Liver (tissue), 9 donors: ENCODE measurements around the gene PCDH15. TPM values are rescaled to one million over a fixed set of nuclear protein-coding genes. Genes with fewer than 3 reads are reported as not detected.
"Not testable (repeated sequence)": the region's sequence is repeated elsewhere in the genome, so short reads cannot be mapped to it uniquely, and the experiment has no call there.

Experiments used
- DNase-seq: peaks from one replicate; pipeline ENCODE4 v3.0.0-alpha.2; 2017; ENCODE audit warnings: low spot score
- H3K27ac ChIP-seq, 2 donors: one replicate each; pipeline ENCODE4 v1.7.0; 2013; ENCODE audit warnings: inconsistent platforms in 2 of 2, low read length in 2 of 2, control low read depth in 1 of 2, low read depth in 1 of 2, mild to moderate bottlenecking in 1 of 2
- H3K27me3 ChIP-seq, 4 donors: one replicate each; pipeline versions ENCODE4 v1.6.1 to v1.7.0; 2013; ENCODE audit warnings: low read length in 3 of 4, inconsistent platforms in 1 of 4, mild to moderate bottlenecking in 1 of 4, moderate library complexity in 1 of 4; ENCODE audit not compliant: control insufficient read depth in 4 of 4, insufficient read depth in 4 of 4
- H3K36me3 ChIP-seq, 4 donors: one replicate each; pipeline versions ENCODE4 v1.6.1 to v1.7.0; 2013; ENCODE audit warnings: low read length in 3 of 4, mild to moderate bottlenecking in 3 of 4, low read depth in 1 of 4, moderate library complexity in 1 of 4; ENCODE audit not compliant: control insufficient read depth in 4 of 4, insufficient read depth in 3 of 4
- H3K4me1 ChIP-seq, 4 donors: one replicate each; pipeline versions ENCODE4 v1.6.1 to v1.7.0; 2013; ENCODE audit warnings: low read length in 3 of 4, mild to moderate bottlenecking in 3 of 4, moderate library complexity in 1 of 4; ENCODE audit not compliant: control insufficient read depth in 4 of 4, insufficient read depth in 4 of 4
- H3K4me3 ChIP-seq, 3 donors: one replicate each; pipeline versions ENCODE4 v1.6.1 to v1.7.0; 2013; ENCODE audit warnings: low read length in 3 of 3, control low read depth in 1 of 3, low read depth in 1 of 3, mild to moderate bottlenecking in 1 of 3
- H3K9ac ChIP-seq, 2 donors: one replicate each; pipeline ENCODE4 v1.7.0; 2013; ENCODE audit warnings: low read length in 2 of 2, mild to moderate bottlenecking in 2 of 2, moderate library complexity in 2 of 2, control low read depth in 1 of 2, low read depth in 1 of 2
- H3K9me3 ChIP-seq, 4 donors: one replicate each; pipeline versions ENCODE4 v1.6.1 to v1.7.0; 2013; ENCODE audit warnings: low read length in 3 of 4; ENCODE audit not compliant: control insufficient read depth in 4 of 4
- EGR1 ChIP-seq, 2 donors: IDR thresholded peaks; 2 replicates each; pipeline ENCODE4 v1.6.1; 2016 to 2018; ENCODE audit warnings: antibody characterized with exemption in 2 of 2, low read depth in 2 of 2
- FOXA1 ChIP-seq: IDR thresholded peaks from 2 replicates; pipeline ENCODE4 v1.6.1; 2016; ENCODE audit warnings: antibody characterized with exemption
- FOXA2 ChIP-seq: IDR thresholded peaks from 2 replicates; pipeline ENCODE4 v1.6.1; 2016; ENCODE audit warnings: antibody characterized with exemption
- GABPA ChIP-seq, 2 donors: IDR thresholded peaks in 1 of 2; conservative IDR thresholded peaks in 1 of 2; 2 replicates each; pipeline ENCODE4 v1.6.1; 2016; ENCODE audit warnings: antibody characterized with exemption in 2 of 2, mild to moderate bottlenecking in 1 of 2, moderate library complexity in 1 of 2
- HNF4A ChIP-seq, 2 donors: conservative IDR thresholded peaks; 2 replicates each; pipeline ENCODE4 v1.6.1; 2016; ENCODE audit warnings: antibody characterized with exemption in 2 of 2, mild to moderate bottlenecking in 2 of 2
- JUND ChIP-seq, 2 donors: IDR thresholded peaks; 2 replicates each; pipeline ENCODE4 v1.6.1; 2016; ENCODE audit warnings: antibody characterized with exemption in 2 of 2
- NR2F2 ChIP-seq: IDR thresholded peaks from 2 replicates; pipeline ENCODE4 v1.6.1; 2016; ENCODE audit warnings: antibody characterized with exemption
- RAD21 ChIP-seq, 2 donors: IDR thresholded peaks; 2 replicates each; pipeline ENCODE4 v1.6.1; 2016; ENCODE audit warnings: antibody characterized with exemption in 2 of 2, mild to moderate bottlenecking in 2 of 2
- RXRA ChIP-seq, 2 donors: IDR thresholded peaks; 2 replicates each; pipeline ENCODE4 v1.6.1; 2017 to 2018; ENCODE audit warnings: antibody characterized with exemption in 2 of 2, mild to moderate bottlenecking in 1 of 2
- SP1 ChIP-seq: IDR thresholded peaks from 2 replicates; pipeline ENCODE4 v1.6.1; 2018; ENCODE audit warnings: antibody characterized with exemption, mild to moderate bottlenecking
- TAF1 ChIP-seq: conservative IDR thresholded peaks from 2 replicates; pipeline ENCODE4 v1.6.1; 2016; ENCODE audit warnings: antibody characterized with exemption, mild to moderate bottlenecking
- YY1 ChIP-seq: IDR thresholded peaks from 2 replicates; pipeline ENCODE4 v1.6.1; 2016; ENCODE audit warnings: antibody characterized with exemption, mild to moderate bottlenecking
- WGBS: extraction: QIAGEN DNeasy Blood & Tissue Kit; methylation state at CpG from one replicate; pipeline ENCODE4 v1.1.7; 2013; 5-methylcytosine and 5-hydroxymethylcytosine counted together
- polyA plus RNA-seq, 2 donors: library from polyadenylated mRNA; stranded (reverse) in 1 of 2; unstranded in 1 of 2; fragments of 200-250 nt in 1 of 2; fragments of >200 nt in 1 of 2; fragmentation: Nextera tagmentation in 1 of 2; extraction: Ambion mirVana in 1 of 2; gene quantifications; one replicate each; pipeline versions ENCODE4 v1.2.1 to v1.2.3, GENCODE V29; 2013 to 2015
- total RNA-seq, 2 donors: library from RNA; depleted of rRNA; stranded (reverse); fragments of >200 nt; gene quantifications; one replicate each; pipeline ENCODE4 v1.2.3, GENCODE V29; 2014
- TF ChIP-seq, protein P1 (sequence below): IDR thresholded peaks from 2 replicates; pipeline ENCODE4 v1.6.1; 2016; ENCODE audit warnings: antibody characterized with exemption, mild to moderate bottlenecking
- TF ChIP-seq, protein P2 (sequence below): IDR thresholded peaks from 2 replicates; pipeline ENCODE4 v1.6.1; 2016; ENCODE audit warnings: antibody characterized with exemption
- TF ChIP-seq, protein P3 (sequence below): IDR thresholded peaks from 2 replicates; pipeline ENCODE4 v1.6.1; 2016; ENCODE audit warnings: antibody characterized with exemption
- donor health status: healthy.
- donor health status: healthy.
- donor health status: healthy.
- donor health status: healthy.
- donor health status: healthy.

PCDH15 gene
- total and polyA plus RNA-seq, 4 donors, result 0.05 TPM; not detected in 3

DNA sequence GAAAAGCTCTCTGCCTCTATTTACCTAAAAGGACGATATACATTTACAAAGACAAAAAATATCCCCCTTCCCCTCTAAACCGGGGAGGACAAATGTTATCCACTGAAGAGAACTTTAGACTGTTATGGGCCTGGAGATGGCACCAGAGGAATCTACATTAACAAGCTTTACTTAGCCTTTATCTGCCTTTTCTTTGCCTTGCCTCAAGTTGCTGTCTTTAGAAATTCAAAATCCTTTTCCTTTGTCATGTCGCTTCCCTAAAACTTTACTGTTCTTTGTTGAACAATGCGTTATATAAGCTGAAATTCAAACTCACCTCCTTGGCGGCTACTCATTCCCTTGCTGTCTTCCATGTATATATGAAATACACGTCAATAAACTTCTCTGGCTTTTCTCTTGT lies 405.0 kb downstream of the PCDH15 start:
- 58% methylated on average over 6 of the region's 6 CpGs for WGBS
- Histone ChIP-seq H3K9ac (no peak overlapping the region), H3K36me3 (no peaks in the 10 kb centered on the region)

DNA sequence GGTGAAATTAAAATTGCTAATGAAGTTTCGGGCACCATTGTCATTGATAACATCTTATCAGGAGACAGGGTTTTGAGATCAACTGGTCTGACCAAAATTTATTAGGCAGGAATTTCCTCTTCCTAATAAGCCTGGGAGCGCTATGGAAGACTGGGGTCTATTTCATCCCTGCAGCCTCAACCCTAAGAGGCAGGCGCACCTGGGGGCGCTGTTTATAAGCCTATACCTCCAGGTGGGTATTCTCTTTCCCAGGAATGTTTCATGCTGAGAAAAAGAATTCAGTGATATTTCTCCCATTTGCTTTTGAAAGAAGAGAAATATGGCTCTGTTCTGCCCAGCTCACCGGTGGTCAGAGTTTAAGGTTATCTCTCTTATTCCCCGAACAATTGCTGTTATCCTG lies 406.4 kb downstream of the PCDH15 start:
- not testable (repeated sequence) for H3K9me3 ChIP-seq, H3K4me3 ChIP-seq, H3K36me3 ChIP-seq, H3K27me3 ChIP-seq, H3K4me1 ChIP-seq, DNase-seq, H3K9ac ChIP-seq, H3K27ac ChIP-seq
- 62% methylated on average over 6 of the region's 6 CpGs for WGBS

More for the DNA sequence above, 405.0 kb downstream of the PCDH15 start:
- Histone ChIP-seq H3K27me3 (no peaks in the 10 kb centered on the region), H3K27ac (no peak overlapping the region), H3K9me3 (no peaks in the 10 kb centered on the region), H3K4me3 (no peak overlapping the region), H3K4me1 (no peaks in the 10 kb centered on the region)
- TF ChIP-seq, protein P1, sequence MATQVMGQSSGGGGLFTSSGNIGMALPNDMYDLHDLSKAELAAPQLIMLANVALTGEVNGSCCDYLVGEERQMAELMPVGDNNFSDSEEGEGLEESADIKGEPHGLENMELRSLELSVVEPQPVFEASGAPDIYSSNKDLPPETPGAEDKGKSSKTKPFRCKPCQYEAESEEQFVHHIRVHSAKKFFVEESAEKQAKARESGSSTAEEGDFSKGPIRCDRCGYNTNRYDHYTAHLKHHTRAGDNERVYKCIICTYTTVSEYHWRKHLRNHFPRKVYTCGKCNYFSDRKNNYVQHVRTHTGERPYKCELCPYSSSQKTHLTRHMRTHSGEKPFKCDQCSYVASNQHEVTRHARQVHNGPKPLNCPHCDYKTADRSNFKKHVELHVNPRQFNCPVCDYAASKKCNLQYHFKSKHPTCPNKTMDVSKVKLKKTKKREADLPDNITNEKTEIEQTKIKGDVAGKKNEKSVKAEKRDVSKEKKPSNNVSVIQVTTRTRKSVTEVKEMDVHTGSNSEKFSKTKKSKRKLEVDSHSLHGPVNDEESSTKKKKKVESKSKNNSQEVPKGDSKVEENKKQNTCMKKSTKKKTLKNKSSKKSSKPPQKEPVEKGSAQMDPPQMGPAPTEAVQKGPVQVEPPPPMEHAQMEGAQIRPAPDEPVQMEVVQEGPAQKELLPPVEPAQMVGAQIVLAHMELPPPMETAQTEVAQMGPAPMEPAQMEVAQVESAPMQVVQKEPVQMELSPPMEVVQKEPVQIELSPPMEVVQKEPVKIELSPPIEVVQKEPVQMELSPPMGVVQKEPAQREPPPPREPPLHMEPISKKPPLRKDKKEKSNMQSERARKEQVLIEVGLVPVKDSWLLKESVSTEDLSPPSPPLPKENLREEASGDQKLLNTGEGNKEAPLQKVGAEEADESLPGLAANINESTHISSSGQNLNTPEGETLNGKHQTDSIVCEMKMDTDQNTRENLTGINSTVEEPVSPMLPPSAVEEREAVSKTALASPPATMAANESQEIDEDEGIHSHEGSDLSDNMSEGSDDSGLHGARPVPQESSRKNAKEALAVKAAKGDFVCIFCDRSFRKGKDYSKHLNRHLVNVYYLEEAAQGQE, result no peak
- TF ChIP-seq TAF1, result no peak
- TF ChIP-seq YY1, result no peak
- TF ChIP-seq FOXA1, result no peak
- TF ChIP-seq HNF4A (conservative IDR thresholded peaks at IDR 0.05), result no peak
- no peak for TF ChIP-seq RAD21 (IDR thresholded peaks at IDR 0.05)
- TF ChIP-seq SP1, result no peak
- DNase-seq, result no peak

DNA sequence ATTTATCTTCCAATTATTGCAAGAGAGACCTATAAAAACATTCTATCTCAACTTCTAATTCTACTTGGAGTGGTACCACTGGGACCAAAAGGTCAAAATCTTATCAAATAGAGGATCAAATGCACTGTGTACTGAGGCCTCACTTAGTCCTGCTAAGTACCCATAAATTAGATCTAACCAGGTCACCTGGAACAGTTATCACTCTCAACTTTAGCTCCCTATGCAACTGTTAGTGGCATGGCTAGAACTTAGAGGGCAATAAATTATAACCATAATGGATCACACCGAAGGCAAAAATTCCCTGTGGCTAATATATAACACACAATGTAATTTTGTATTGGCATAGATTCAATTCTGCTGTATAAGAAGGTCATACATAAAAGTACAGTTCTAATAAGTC lies 428.9 kb downstream of the PCDH15 start:
- WGBS, result 75% methylated on average over 1 of the region's 1 CpG
- Histone ChIP-seq H3K4me1 (no peaks in the 10 kb centered on the region), H3K9ac (no peak overlapping the region), H3K4me3 (no peak overlapping the region), H3K36me3 (no peaks in the 10 kb centered on the region), H3K27me3 (no peaks in the 10 kb centered on the region), H3K27ac (no peak overlapping the region), H3K9me3 (no peaks in the 10 kb centered on the region)
- DNase-seq, result no peak
- TF ChIP-seq GABPA (IDR thresholded peaks at IDR 0.05 in 1 of 2, conservative IDR thresholded peaks at IDR 0.05 in 1 of 2) (no peak), FOXA2 (no peak), JUND (IDR thresholded peaks at IDR 0.05) (no peak), SP1 (no peak), NR2F2 (no peak)
- TF ChIP-seq, protein P2, sequence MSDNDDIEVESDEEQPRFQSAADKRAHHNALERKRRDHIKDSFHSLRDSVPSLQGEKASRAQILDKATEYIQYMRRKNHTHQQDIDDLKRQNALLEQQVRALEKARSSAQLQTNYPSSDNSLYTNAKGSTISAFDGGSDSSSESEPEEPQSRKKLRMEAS, result no peak

DNA sequence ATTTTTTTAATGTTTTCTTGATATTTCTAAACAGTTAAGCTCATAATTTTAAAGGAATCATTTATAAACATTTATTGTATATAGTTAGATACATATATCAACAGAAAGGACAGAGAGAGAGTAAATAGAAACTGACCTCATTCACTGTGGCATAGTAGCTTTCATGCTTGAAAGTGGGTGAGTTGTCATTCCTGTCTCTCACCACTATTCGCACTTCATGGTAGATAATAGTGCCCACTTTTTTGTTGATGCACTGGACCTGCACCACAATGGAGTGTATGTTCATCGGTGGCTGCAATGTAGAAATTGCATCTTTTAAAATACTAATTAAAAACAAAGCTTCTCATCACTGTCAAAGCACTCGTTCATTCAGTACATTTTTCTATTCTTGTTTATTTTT lies 432.0 kb downstream of the PCDH15 start:
- no peak overlapping the region for H3K4me3 ChIP-seq
- no peaks in the 10 kb centered on the region for H3K36me3 ChIP-seq
- H3K27ac ChIP-seq, result no peak overlapping the region
- H3K27me3 ChIP-seq, result no peaks in the 10 kb centered on the region
- H3K4me1 ChIP-seq, result no peaks in the 10 kb centered on the region
- no peak for DNase-seq
- H3K9ac ChIP-seq, result no peak overlapping the region
- no peaks in the 10 kb centered on the region for H3K9me3 ChIP-seq
- WGBS, result 80% methylated on average over 3 of the region's 3 CpGs
- TF ChIP-seq, protein P3, sequence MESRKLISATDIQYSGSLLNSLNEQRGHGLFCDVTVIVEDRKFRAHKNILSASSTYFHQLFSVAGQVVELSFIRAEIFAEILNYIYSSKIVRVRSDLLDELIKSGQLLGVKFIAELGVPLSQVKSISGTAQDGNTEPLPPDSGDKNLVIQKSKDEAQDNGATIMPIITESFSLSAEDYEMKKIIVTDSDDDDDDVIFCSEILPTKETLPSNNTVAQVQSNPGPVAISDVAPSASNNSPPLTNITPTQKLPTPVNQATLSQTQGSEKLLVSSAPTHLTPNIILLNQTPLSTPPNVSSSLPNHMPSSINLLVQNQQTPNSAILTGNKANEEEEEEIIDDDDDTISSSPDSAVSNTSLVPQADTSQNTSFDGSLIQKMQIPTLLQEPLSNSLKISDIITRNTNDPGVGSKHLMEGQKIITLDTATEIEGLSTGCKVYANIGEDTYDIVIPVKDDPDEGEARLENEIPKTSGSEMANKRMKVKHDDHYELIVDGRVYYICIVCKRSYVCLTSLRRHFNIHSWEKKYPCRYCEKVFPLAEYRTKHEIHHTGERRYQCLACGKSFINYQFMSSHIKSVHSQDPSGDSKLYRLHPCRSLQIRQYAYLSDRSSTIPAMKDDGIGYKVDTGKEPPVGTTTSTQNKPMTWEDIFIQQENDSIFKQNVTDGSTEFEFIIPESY, result no peak
- TF ChIP-seq HNF4A (conservative IDR thresholded peaks at IDR 0.05) (no peak), EGR1 (IDR thresholded peaks at IDR 0.05; ENCODE audit: low read depth in 2 of 2) (no peak), YY1 (no peak), JUND (IDR thresholded peaks at IDR 0.05) (no peak), RXRA (IDR thresholded peaks at IDR 0.05) (no peak), SP1 (no peak), FOXA2 (no peak), GABPA (IDR thresholded peaks at IDR 0.05 in 1 of 2, conservative IDR thresholded peaks at IDR 0.05 in 1 of 2) (no peak), TAF1 (no peak)
- TF ChIP-seq, protein P1, result no peak
